ENCODE data around the gene PPP2R2D.

PPP2R2D gene

GRCh38 chr10:132004052-132004451, 103.2 kb downstream of the PPP2R2D start:
- peaks cover 5% of the 10 kb centered on the region for H3K27me3 Mint-ChIP-seq (ENCODE audit: low read depth)
- no peaks in the 10 kb centered on the region for H3K36me3 Mint-ChIP-seq (ENCODE audit: low read depth)
- H3K4me1 Mint-ChIP-seq (ENCODE audit: low read depth): peaks cover 4% of the 10 kb centered on the region
- no peak overlapping the region for H3K27ac Mint-ChIP-seq
- no peak for DNase-seq (ENCODE audit: low spot score)
- H3K4me3 Mint-ChIP-seq: no peak overlapping the region
- H3K9me3 Mint-ChIP-seq: peaks cover 7% of the 10 kb centered on the region

DNA sequence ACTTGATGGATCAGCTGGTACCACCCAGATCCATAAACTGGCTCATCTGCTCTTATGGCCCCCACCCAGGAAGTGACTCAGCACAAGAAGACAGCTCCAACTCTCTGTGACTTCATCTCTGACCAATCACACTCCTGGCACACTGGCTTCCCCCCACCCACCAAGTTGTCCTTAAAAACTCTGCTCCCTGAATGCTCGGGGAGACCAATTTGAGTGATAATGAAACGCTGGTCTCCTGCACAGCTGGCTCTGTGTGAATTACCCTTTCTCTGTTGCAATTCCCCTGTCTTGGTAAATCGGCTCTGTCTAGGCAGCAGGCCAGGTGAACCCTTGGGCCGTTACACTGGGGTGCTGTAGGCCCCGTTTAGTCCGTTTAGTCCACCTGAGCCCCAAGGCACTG, 104.3 kb downstream of the PPP2R2D start:
- no peak overlapping the region for H3K27ac Mint-ChIP-seq
- H3K9me3 Mint-ChIP-seq: peaks cover 7% of the 10 kb centered on the region
- H3K36me3 Mint-ChIP-seq (ENCODE audit: low read depth): no peaks in the 10 kb centered on the region
- no peak overlapping the region for H3K4me3 Mint-ChIP-seq
- no peak for DNase-seq (ENCODE audit: low spot score)
- peaks cover 14% of the 10 kb centered on the region for H3K27me3 Mint-ChIP-seq (ENCODE audit: low read depth)
- peaks cover 4% of the 10 kb centered on the region for H3K4me1 Mint-ChIP-seq (ENCODE audit: low read depth)

- H3K27ac Mint-ChIP-seq: no peak overlapping the region
- no peak overlapping the region for H3K4me3 Mint-ChIP-seq
- no peaks in the 10 kb centered on the region for H3K4me1 Mint-ChIP-seq (ENCODE audit: low read depth)
- H3K27me3 Mint-ChIP-seq (ENCODE audit: low read depth): peaks cover 21% of the 10 kb centered on the region
- peaks cover 7% of the 10 kb centered on the region for H3K9me3 Mint-ChIP-seq
- DNase-seq (ENCODE audit: low spot score): no peak
- H3K36me3 Mint-ChIP-seq (ENCODE audit: low read depth): no peaks in the 10 kb centered on the region
Observed at GRCh38 chr10:132006966-132007365, 106.2 kb downstream of the PPP2R2D start.

DNA sequence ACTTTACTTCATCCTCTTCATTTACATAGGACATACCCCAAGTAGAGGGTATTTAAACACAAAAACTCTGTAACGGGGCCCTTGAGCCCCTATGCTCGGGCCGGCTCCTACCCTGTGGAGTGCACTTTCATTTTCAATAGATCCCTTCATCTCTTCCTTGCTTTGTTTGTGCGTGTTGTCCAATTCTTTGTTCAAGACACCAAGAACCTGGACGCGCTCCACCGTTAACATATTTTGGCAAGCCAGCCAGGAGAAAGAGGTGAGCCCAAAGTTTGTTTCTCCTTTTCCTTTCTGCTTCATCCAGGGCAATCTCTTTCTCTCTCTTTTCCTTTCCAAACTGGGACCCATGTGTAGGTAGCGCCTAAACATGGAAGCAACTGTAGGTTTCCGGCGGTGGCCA, 106.9 kb downstream of the PPP2R2D start:
- Mint-ChIP-seq H3K9me3 (peaks cover 7% of the 10 kb centered on the region), H3K36me3 (ENCODE audit: low read depth) (no peaks in the 10 kb centered on the region), H3K27me3 (ENCODE audit: low read depth) (peaks cover 18% of the 10 kb centered on the region), H3K4me3 (no peak overlapping the region), H3K27ac (no peak overlapping the region), H3K4me1 (ENCODE audit: low read depth) (no peaks in the 10 kb centered on the region)
- DNase-seq (ENCODE audit: low spot score): no peak
